GM12878 (cell line): ENCODE results near the gene POLD4. TPM values are rescaled to one million over a fixed set of nuclear protein-coding genes. Genes with fewer than 3 reads are reported as not detected.

ENCODE experiments used
- CEBPB ChIP-seq, 2 experiments: fragments of 150-350 bp in 1 of 2; IDR thresholded peaks; 2 replicates each; pipeline ENCODE4 v1.6.1; 2012 to 2014; ENCODE audit warnings: low read depth in 2 of 2, low read length in 2 of 2, borderline replicate concordance in 1 of 2, inconsistent platforms in 1 of 2
- CREB1 ChIP-seq: IDR thresholded peaks from 2 replicates; pipeline ENCODE4 v1.6.1; 2012; ENCODE audit warnings: low read depth, mild to moderate bottlenecking, inconsistent platforms
- PKNOX1 ChIP-seq: fragments of 450-650 bp; IDR thresholded peaks from 2 replicates; pipeline ENCODE4 v1.6.1; 2016; ENCODE audit warnings: mild to moderate bottlenecking
- RAD21 ChIP-seq: IDR thresholded peaks from 2 replicates; pipeline ENCODE4 v1.6.1; 2011; ENCODE audit warnings: mild to moderate bottlenecking, low read depth, low read length, moderate library complexity; ENCODE audit not compliant: insufficient read depth
- SPI1 ChIP-seq: IDR thresholded peaks from 2 replicates; pipeline ENCODE4 v1.6.1; 2011; ENCODE audit warnings: low read depth, mild to moderate bottlenecking, low read length, moderate library complexity, borderline replicate concordance; ENCODE audit not compliant: insufficient read depth
- ZNF687 ChIP-seq: fragments of 450-650 bp; IDR thresholded peaks from 2 replicates; pipeline ENCODE4 v1.6.1; 2017; ENCODE audit warnings: mild to moderate bottlenecking, moderate library complexity
- polyA plus RNA-seq, 11 experiments: library from polyadenylated mRNA; depleted of rRNA in 4 of 11; unstranded in 6 of 11; stranded (reverse) in 5 of 11; fragments of >200 nt; fragmentation: Nextera tagmentation in 4 of 11; fragmentation: Illumina TruSeq in 1 of 11; extraction: Ambion mirVana in 4 of 11; extraction: Trizol in 1 of 11; gene quantifications; 1 replicate in 1 of 11; 2 replicates in 10 of 11; pipeline versions ENCODE4 v1.2.1 to v1.2.3, GENCODE V29; 2011 to 2016; ENCODE audit warnings: inconsistent platforms in 2 of 11, missing spikeins in 2 of 11, low read depth in 1 of 11
- total RNA-seq, 4 experiments: library from RNA; depleted of rRNA in 3 of 4; stranded (reverse); fragments of >200 nt in 3 of 4; fragmentation: Illumina TruSeq in 1 of 4; extraction: Trizol in 1 of 4; gene quantifications; 2 replicates each; pipeline versions ENCODE4 v1.2.1 to v1.2.3, GENCODE V29; 2013 to 2021

POLD4 gene
- total and polyA plus RNA-seq, 10 of the 15 experiments (the other 5 are each of a cell fraction or from before 2014, with no cell fraction given) = 8.1 to 176 (median 88.1) TPM

GRCh38 chr11:67382276-67383136 is 29.2 kb upstream of the POLD4 start (continued):
- no peak for TF ChIP-seq ZNF687
- no peak for TF ChIP-seq CEBPB (IDR thresholded peaks at IDR 0.05; ENCODE audit: borderline replicate concordance in 1 of 2, low read depth in 2 of 2, low read length in 2 of 2)
- TF ChIP-seq PKNOX1 = no peak
- 0 out of 2 replicates have a peak, but pooled peaks have one; percentile 4 for TF ChIP-seq SPI1
- peak; percentile 99 for TF ChIP-seq RAD21
- TF ChIP-seq CREB1 = no peak
